HG02943 (cell line): Measurements from ENCODE around the gene PIAS2.
A peak's percentile ranks its signal among the peaks of the same experiment; 100 is the strongest.
"Not testable (repeated sequence)": the region's sequence is repeated elsewhere in the genome, so short reads cannot be mapped to it uniquely, and the experiment has no call there.

Experiments
- ATAC-seq: cut with Tn5 transposase; IDR thresholded peaks from one replicate; pipeline ENCODE4 v1.9.1; 2021; ENCODE audit warnings: mild to moderate bottlenecking, low read depth, moderate library complexity; ENCODE audit not compliant: unreplicated experiment

PIAS2 gene, protein sequence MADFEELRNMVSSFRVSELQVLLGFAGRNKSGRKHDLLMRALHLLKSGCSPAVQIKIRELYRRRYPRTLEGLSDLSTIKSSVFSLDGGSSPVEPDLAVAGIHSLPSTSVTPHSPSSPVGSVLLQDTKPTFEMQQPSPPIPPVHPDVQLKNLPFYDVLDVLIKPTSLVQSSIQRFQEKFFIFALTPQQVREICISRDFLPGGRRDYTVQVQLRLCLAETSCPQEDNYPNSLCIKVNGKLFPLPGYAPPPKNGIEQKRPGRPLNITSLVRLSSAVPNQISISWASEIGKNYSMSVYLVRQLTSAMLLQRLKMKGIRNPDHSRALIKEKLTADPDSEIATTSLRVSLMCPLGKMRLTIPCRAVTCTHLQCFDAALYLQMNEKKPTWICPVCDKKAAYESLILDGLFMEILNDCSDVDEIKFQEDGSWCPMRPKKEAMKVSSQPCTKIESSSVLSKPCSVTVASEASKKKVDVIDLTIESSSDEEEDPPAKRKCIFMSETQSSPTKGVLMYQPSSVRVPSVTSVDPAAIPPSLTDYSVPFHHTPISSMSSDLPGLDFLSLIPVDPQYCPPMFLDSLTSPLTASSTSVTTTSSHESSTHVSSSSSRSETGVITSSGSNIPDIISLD

DNA sequence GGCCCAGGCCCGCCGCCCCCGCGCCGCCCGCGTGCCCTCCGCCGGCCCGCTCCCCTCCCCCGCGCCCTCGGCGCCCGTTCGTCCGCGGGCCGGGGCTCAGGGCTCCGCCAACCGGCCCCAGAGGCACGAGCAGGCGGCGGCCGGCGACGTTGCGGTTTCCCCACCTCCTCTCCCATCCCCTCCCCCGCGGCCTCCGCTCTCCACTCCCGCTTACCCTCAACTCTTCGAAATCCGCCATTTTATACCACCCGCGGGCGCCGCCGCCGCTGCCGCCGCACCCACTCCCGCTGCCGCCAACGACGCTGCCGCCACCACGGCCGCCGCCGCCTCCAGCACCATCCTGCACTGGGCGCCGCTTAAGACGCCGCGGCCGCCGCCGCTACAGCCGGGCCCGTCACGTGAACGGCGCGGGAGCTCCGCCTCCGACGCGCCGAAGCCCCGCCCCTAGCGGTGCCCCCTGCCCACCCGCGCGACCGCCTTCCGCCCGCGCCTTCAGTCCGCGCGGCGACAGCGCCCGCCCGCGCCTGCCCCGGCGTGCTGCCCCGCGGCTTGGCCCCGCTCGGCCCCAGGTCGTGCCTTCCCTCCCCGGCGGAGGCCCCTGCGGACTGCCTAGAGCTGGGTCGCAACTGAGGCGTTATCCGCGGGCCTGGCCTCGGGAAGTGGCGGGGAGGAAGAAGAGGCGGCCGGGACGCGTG is at the start of gene PIAS2, which contains the start of gene KATNAL2:
Gene PIAS2, minus strand, starts transcription at position 400 of the 695 bp plus-strand sequence. Its CDS starts 162 bp downstream, at position 238.
Gene KATNAL2, plus strand, starts transcription at position 495 of the 695 bp plus-strand sequence. CDS start 29,271 bp downstream, outside the sequence.
- ATAC-seq: peak; percentile 79

DNA sequence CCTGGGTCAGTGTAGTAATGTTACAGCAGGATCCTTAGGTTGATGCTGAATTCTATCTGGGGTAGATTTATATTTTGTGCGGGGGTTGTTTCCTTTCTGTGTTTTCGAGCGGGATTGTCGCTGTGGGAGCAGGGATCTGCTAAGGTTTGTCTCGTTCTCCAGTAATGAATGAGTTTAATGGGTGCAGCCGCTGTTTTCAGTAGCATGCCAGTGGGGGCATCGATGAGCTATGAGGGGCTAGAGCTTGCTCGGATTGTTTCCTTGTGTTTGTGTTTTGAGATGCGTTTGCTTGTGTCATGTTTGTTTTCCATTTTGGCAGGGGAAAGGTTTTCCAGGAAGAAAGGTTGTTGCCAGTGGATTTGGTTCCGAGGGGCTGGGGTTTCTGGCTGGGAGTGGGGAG is 49.0 kb upstream of the PIAS2 start:
- not testable (repeated sequence) for ATAC-seq

DNA sequence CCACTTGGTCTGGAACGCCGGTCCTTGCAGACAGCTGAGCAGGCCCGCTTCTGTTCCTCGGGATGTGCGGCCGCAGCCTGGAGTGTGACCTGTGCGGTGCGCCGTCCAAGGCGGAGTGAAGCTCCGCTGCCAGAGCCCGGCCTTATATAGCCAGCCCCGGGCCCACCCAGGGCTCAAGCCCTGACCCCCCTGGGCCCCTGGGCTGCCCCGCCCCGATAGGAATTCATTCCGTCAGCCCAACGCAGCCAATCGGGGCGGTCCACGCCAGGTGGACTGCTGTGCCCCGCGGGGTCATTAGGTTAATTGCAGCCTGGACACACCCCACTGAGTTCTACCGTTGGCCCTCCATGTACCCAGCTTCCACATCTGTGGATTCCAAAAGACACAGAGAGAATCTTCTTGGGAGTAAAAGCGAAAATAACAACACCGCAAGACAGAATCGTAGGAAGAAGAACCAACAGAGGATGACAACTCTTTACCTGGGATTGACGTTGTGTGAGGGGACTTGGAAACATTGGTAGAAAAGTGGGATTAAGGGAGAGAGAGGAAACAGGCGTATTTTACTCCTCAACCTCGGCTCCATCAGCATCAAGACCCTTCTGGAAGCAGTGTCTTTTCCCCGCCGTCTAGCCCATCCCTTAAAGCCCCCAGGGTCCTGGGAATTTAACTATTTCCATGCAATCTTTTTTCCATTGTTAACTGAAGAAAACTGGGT is 47.4 kb upstream of the PIAS2 start:
- not testable (repeated sequence) for ATAC-seq

DNA sequence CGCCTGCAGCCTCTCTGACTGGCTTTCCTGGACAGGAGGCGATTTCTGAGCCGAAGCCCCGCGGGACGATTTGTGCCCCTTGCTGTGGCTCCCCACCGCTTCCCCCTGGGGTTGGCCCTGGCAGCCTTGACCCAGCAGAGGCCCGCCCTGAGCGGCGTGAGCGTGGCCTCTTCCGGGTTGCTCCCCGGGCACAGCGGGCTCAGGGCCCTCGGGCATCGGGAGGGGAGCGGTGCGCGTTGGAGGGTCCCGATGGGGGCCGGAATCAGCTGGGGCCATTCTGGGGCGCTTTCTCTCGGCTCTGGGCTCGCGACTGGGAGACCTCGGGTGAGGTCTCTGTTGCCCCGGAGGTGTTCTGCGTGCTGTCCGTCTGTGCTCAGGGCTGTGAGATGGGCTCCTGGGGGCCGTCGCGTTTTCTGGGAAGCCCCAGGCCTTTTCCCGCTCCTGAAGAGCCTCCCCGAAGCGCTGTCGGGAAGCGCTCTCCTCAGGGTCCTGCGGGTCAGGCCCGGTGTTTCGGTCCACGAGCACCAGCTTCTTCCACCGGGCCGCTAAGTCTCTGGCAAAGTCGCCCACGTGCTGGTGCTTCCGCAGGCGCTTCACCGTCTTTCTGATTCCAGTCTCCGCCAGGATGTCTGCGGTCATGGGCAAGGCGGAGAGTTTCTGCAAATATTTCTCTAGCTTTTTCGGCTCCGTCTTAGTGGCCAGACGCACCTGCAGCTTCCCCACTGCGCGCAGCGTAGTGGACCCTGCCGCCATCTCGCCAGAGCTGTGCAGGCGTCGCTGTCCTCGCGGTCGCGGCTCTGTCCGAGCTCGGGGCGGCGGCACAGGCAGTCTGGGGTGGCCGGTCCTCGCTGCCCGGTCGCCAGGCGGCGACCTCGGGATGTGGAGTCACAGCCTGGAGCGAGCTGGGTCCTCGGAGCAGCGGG is 46.6 kb upstream of the PIAS2 start:
- not testable (repeated sequence) for ATAC-seq

DNA sequence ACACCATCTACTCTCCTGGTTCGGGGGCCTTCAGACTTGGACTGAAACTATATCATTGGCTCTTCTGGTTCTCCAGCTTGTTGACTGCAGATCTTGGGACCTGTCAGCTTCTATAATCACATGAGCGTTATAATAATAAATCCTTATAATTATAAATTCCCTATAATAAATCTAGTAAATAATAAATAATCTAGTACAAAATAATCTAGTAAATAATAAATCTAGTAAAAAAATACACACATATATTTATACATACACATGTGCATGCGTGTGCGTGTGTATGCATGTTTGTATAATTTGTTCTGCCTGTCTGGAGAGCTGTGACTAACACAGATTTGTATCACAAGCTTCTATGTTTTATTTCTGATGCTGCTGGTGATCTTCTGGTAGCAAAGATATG is 40.9 kb upstream of the PIAS2 start:
- no peak for ATAC-seq

DNA sequence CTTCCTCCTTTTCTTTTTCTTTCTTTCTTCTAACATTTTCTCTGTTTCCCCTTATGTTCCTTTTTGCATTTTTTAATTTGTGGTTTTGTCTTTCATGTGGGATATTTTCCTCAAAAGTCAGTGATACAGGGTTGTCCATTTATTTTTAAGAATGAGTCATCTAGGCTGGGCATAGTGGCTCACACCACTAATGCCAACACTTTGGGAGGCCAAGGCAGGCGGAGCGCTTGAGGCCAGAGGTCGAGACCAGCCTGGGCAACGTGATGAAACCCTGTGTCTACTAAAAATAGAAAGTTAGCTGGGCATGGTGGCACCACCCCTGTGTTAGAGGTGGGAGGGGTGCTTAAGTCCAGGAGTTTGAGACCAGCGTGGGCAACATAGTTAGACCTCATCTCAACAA is 35.9 kb upstream of the PIAS2 start:
- ATAC-seq: no peak

DNA sequence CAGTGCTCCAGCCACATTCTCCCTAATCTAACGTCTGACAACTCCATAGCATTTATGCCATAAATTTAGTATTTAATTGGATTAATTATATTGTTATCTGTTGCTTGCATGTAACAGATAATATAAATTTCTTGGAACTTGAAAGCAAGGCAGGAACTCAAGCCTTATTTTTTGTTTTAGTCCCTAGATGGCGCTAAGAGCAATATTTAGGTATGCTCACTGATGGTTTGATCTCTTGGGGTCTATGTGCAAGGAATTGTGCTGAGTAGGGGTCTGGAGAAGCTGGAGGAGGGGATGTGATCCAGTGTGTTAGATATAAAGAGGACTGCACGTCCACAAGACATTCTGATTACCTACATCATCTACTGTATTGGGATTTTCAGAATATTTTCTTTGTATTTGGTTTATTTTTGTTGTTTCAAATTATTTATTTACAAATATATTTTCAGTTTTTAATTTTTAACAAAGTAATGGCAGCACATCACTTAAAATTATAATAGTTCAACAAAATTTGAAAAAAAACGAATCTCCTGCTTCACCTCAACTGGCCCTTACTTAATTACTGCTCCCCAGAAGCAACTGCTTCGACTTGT is 32.9 kb upstream of the PIAS2 start:
- ATAC-seq: no peak

DNA sequence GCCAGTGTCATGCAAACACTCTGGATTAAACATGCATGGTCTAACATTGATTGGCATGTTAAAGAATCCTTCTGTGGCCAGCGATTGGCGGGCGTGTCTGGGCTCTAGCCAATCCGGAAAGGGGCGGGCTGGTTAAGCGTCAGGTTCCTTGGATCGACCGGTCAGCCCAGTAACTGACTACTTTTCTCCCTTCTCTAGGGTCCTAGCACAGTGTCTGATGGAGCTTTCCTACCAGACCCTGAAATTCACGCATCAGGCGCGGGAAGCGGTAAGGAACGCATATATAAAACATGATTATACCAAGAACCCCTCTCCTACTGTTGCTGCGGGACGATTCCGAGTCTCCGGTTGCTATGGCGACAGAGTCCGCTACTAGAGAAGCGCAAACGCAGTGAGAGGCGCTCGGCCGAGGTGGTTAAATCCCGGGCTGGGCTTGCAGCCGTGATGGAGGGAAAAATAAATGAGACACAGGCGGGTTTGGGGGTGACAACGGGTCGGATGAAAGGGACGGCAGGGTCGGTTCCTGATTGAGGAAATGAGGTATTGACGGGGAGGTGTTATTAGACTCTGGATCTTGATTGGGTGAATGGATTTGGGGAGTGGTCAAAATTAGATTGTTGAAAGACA is 29.5 kb upstream of the PIAS2 start:
- ATAC-seq: peak; percentile 98

DNA sequence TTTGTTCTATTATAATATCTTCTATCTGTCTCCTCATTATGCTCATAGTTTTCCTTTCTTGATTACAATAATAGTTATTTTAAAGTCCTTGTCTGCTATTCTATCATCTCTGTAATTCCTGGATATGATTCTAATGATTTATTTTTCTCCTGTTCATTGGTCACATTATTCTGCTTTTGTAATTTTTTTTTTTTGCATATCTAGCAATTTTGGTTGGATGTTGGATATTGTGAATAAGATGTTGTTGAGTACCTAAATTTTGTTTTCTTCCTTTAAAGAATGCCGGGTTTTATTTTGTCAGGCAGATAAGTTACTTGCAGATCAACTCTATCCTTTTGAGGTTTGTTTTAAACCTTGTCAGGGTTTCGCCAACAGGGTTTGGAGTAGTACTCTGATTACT is 25.3 kb upstream of the PIAS2 start:
- ATAC-seq: no peak

DNA sequence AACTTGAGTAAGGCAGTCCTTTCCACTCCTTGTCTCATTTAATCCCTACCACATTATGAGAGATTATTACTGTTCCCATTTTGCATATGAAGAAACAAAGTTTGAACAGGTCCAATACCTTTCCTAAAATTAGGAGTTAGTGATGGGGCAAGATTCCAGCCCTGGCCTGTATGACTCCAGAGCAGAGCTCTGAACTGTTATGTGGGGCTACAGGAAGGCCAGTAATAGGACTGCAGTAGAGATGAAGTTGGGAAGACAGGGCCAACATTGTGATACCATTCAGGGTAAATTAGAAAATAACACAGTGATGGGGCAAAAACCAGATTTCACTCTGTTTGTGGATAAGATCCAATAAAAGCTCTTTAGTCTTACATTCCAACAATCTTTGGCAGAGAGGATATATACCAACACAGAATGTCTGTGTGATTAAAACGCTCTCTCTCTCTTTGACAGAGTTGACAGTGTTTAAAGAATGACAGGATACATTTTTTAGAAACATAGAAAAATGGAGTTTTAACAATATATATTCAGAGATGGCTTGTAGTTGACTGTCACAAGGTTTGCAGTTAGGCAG is 22.8 kb upstream of the PIAS2 start:
- ATAC-seq: no peak

DNA sequence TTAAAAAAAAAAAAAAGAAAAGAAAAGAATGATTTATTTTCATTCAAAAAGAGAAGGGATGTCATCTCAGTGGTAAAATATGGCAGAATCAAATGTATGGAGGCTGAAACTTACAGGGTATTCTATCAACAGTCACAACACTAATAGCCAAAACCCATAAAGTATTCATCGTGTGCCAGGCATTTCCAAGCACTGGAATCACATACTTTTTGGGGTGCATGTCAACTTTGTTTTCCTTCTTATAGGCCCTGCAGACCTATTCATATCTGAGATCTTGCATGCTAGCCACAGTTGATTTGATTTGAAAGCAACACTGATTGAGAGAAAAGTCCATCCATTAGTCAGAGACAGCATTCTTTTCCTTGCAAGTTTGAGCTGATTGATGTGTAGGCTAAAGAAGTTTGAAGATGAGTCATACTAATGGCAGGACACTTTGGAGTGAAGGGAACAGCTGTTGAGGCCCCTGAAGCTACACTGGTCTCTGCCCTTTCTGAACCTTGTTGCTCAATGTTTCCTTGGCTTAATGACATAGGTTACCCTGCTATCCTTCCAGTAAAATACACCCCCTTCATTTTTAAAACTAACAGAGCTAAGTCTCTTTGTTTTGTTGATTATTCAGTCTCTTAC is 22.1 kb upstream of the PIAS2 start:
- no peak for ATAC-seq

DNA sequence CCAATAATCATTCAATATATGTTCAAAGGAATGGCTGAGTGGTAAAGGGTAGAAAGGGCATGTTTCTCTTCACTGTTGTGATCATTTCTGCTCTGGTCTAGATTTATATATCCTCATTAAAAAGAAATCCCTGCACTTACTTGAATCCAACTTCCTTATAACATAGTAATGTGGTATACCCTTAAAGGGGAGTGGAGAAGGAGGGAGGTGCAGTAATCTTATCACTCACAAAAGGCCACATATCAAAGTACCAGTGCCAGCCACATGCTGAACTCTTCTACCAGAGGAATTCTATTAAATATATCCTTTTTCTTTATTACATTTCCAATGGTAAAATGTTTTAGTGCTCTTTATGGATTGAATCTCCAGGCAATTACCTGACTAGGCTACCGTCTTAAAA is 3.3 kb upstream of the PIAS2 start:
- no peak for ATAC-seq

DNA sequence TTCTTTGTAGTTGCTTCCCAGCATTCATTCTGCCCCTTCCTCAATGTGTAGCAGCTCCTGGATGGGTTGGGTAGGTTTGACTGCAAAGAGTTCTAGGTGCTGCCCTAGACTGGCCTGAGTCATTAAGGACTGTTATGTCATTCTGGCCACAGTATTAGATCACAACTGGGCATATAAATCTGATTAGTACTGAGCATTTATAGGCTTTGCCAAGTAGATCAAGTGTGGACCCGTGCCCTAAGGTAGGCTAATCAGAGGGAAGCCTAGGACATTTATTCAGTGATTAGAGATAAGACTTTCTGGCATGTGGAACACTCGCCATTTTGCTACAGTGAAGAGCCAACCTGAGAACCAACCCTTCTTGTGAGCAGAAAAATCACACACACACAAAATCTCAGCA is 2.8 kb upstream of the PIAS2 start:
- no peak for ATAC-seq

DNA sequence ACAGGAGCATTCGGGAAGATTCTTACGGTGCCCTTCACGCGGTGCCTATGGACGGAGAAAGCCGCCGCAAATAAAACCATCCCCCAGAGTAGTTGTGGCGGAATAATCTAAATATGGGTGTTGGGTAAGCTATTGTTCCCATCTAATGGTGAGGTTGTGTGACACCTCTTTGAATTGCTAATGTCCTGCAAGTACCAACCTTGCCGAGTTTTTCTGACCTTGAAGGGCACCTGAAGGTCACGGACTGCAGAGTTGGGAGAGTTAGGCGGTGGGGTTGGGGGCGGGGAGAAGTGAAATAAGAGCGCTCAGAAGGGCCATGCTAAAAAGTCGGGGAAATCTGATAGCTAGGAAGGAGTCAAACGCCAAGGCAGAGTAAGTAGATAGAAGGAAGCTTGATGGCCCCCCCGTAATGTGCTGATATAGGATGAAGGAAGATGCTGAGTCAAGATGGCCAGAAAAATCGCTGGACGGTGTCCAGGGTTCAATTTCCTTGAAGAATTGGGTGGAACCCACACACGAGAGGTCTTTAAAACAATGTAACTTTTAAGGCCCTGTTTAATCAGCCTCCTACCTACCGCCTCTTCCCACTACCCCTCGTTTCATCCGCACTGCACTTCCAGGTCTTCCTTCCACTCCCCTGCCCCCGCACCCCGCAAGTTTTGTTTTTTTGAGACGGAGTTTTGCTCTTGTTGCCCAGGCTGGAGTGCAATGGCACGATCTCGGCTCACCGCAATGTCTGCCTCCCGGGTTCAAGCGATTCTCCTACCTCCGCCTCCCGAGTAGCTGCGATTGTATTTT is 695 bp upstream of the PIAS2 start:
- ATAC-seq: peak; percentile 5

DNA sequence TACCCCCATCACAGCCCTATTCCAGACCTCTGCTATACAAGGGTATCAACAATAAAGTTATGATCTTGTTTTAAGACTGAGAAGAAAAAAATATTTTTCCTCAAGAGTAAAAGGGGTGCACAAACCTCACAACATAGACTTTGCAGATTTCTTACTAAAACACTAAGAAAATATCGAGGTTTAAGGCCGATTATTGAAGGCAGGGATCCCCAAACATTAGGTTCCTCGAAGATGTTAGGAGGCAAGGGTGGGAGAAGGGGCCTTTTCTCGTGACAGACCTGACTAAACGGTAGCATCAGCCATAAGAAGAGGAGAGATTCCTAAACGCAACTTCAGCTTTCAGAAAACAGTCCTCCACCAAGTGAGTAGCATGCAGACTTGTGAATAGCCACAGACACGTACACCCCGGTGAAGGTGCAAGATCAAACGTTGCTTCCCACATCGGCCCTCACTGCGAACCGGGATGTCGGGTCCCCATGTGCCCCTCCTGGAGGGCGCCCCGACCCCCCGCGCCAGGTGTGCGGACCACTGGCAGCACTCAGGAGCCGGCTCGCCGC is 678 bp downstream of the PIAS2 start:
- peak; percentile 41 for ATAC-seq

DNA sequence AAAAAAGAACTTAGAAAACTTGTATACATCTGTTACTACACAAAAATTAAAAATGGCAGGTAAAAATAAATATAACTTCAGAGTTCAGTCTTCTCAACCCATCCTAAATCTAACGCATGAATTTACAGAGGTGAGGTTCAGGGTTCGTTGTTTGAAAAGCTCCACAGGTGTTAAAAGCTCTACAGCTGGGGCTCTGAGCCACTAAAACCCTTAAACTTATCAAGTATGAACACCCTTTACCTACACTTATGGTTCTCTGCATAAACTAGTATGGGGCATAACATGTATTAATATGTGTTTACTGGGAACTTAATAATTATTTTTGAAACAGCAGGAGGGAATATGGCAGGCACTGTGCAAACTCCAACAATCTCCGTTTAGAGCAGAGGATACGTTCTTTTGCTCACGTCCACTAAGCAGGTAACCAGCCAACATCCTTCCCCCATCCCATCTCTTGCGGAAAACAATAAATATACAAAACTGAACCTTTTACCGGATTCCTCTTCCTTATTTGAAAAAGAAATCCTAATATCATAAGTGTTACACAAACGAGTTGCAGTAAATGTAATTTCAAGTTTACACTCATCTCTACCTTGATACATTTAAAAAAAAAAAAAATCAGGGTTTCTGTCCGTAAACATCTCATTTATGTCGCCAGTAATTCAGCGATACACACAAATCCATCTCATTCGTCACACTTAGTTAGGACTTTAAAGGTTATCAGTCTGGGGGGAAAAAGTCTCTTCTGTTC is 1.3 kb downstream of the PIAS2 start:
- no peak for ATAC-seq
